A673 (cell line): ENCODE results near the gene CDKN2D. TPM values are rescaled to one million over a fixed set of nuclear protein-coding genes. Genes with fewer than 3 reads are reported as not detected.

Source experiments
- BruUV-seq: library from RNA; stranded (reverse); fragments of 400-500 nt; replicated peaks from 2 replicates; lab custom pipeline; 2021; lab: Mats Ljungman, UMichigan
- CTCF ChIA-PET: fragments of 300-600 bp; sonication (Branson Sonifier 250); formaldehyde crosslinking; loops from one replicate; lab custom pipeline; 2022; ENCODE audit warnings: antibody characterized with exemption; lab: Charles Lee
- POLR2A ChIA-PET: fragments of 300-600 bp; sonication (Branson Sonifier 250); formaldehyde crosslinking; loops from one replicate; lab custom pipeline; 2022; ENCODE audit warnings: antibody characterized with exemption; ENCODE audit not compliant: low non-redundant PET; lab: Charles Lee
- DNase-seq: peaks from one replicate; pipeline ENCODE4 v3.0.0-alpha.2; 2015; ENCODE audit warnings: low spot score
- H3K27ac ChIP-seq: fragments of 200-600 bp; sonication (generic); 2 replicates; pipeline ENCODE4 v1.5.1; 2016; ENCODE audit warnings: mixed run types, low read depth, mild to moderate bottlenecking, mixed read lengths, antibody characterized with exemption, low read length; ENCODE audit not compliant: poor library complexity, severe bottlenecking
- H3K27me3 ChIP-seq: fragments of 200-600 bp; sonication (generic); replicated peaks from 2 replicates; pipeline ENCODE4 v1.6.1; 2017; ENCODE audit warnings: mixed run types, low read depth, mild to moderate bottlenecking, mixed read lengths, antibody characterized with exemption, low read length; ENCODE audit not compliant: insufficient read depth, poor library complexity
- H3K36me3 ChIP-seq: fragments of 200-600 bp; sonication (generic); 2 replicates; pipeline ENCODE4 v1.6.1; 2016; ENCODE audit warnings: mixed run types, mild to moderate bottlenecking, mixed read lengths, antibody characterized with exemption, low read length; ENCODE audit not compliant: insufficient read depth, poor library complexity, severe bottlenecking
- H3K4me1 ChIP-seq: fragments of 200-600 bp; sonication (generic); 2 replicates; pipeline ENCODE4 v1.6.1; 2017; ENCODE audit warnings: mixed run types, mild to moderate bottlenecking, mixed read lengths, antibody characterized with exemption, low read length; ENCODE audit not compliant: insufficient read depth, poor library complexity, severe bottlenecking
- H3K4me3 ChIP-seq: fragments of 200-600 bp; sonication (generic); 2 replicates; pipeline ENCODE4 v1.5.1; 2016; ENCODE audit warnings: low read depth, mixed run types, mild to moderate bottlenecking, mixed read lengths, low read length; ENCODE audit not compliant: poor library complexity, severe bottlenecking
- H3K9me3 ChIP-seq: fragments of 200-600 bp; sonication (generic); 2 replicates; pipeline ENCODE4 v1.6.1; 2016; ENCODE audit warnings: mixed run types, low read depth, mild to moderate bottlenecking, mixed read lengths, antibody characterized with exemption, low read length; ENCODE audit not compliant: poor library complexity, severe bottlenecking
- CTCF ChIP-seq: fragments of 300-800, 200-600 bp; sonication (generic); conservative IDR thresholded peaks from 2 replicates; pipeline ENCODE4 v1.5.1; 2017; ENCODE audit warnings: low read depth, mild to moderate bottlenecking, antibody characterized with exemption, low read length, moderate library complexity, mixed read lengths
- EZH2 ChIP-seq: fragments of 200-600 bp; sonication (generic); IDR thresholded peaks from 2 replicates; pipeline ENCODE4 v1.6.1; 2017; ENCODE audit warnings: borderline replicate concordance, low read depth, mild to moderate bottlenecking, mixed read lengths, antibody characterized with exemption, low read length; ENCODE audit not compliant: poor library complexity, severe bottlenecking
- intact Hi-C: fragments of 100-400 bp; cut with micrococcal nuclease; formaldehyde crosslinking; loops from one replicate; pipeline ENCODE4 v1.10.0; 2022; ENCODE audit not compliant: unreplicated experiment
- total RNA-seq: library from RNA; stranded (reverse); gene quantifications from 2 replicates; pipeline ENCODE4 v1.2.3, GENCODE V29; 2021

CDKN2D gene
- total RNA-seq, 1 experiment from 2014 or later, result 14.6 TPM

GRCh38 chr19:10550336-10550735 is 18.4 kb downstream of the CDKN2D start:
- Histone ChIP-seq H3K4me1 (no peaks in the 10 kb centered on the region), H3K9me3 (no peaks in the 10 kb centered on the region), H3K27ac (no peak overlapping the region), H3K36me3 (peaks cover 57% of the 10 kb centered on the region), H3K4me3 (no peak overlapping the region), H3K27me3 (no peaks in the 10 kb centered on the region)
- CTCF ChIA-PET, result no interaction called here
- BruUV-seq, result no TSS peak
- POLR2A ChIA-PET, result no interaction called here
- DNase-seq, result no peak
- intact Hi-C loops, result no loop called here
- TF ChIP-seq CTCF (no peak), EZH2 (no peak)

GRCh38 chr19:10549733-10550132 is 19.0 kb downstream of the CDKN2D start:
- H3K4me1 ChIP-seq, result peaks cover 5% of the 10 kb centered on the region
- ChIA-PET POLR2A (no interaction called here), CTCF (no interaction called here)
- peaks cover 51% of the 10 kb centered on the region for H3K36me3 ChIP-seq
- BruUV-seq, result no TSS peak
- TF ChIP-seq CTCF (no peak), EZH2 (no peak)
- no peak for DNase-seq
- H3K4me3 ChIP-seq, result no peak overlapping the region
- no peaks in the 10 kb centered on the region for H3K27me3 ChIP-seq
- no peak overlapping the region for H3K27ac ChIP-seq
- intact Hi-C loops, result no loop called here
- no peaks in the 10 kb centered on the region for H3K9me3 ChIP-seq

- intact Hi-C loops, result no loop called here
- Histone ChIP-seq H3K9me3 (no peaks in the 10 kb centered on the region), H3K4me3 (no peak overlapping the region), H3K27me3 (no peaks in the 10 kb centered on the region), H3K4me1 (peaks cover 8% of the 10 kb centered on the region), H3K27ac (no peak overlapping the region), H3K36me3 (peaks cover 43% of the 10 kb centered on the region)
- DNase-seq, result no peak
- TF ChIP-seq EZH2, result no peak
- TF ChIP-seq CTCF, result no peak
- CTCF ChIA-PET, result no interaction called here
- BruUV-seq, result no TSS peak
- POLR2A ChIA-PET, result no interaction called here
Measured at GRCh38 chr19:10548746-10549276, 20.0 kb downstream of the CDKN2D start.
